ENCODE data around the gene CIT. TPM values are rescaled to one million over a fixed set of nuclear protein-coding genes. Genes with fewer than 3 reads are reported as not detected.

CIT gene
- total and polyA plus RNA-seq, 9 of the 15 experiments (the other 6 are each of a cell fraction or from before 2014, with no cell fraction given): 1.1 to 46.7 (median 21.3) TPM

DNA sequence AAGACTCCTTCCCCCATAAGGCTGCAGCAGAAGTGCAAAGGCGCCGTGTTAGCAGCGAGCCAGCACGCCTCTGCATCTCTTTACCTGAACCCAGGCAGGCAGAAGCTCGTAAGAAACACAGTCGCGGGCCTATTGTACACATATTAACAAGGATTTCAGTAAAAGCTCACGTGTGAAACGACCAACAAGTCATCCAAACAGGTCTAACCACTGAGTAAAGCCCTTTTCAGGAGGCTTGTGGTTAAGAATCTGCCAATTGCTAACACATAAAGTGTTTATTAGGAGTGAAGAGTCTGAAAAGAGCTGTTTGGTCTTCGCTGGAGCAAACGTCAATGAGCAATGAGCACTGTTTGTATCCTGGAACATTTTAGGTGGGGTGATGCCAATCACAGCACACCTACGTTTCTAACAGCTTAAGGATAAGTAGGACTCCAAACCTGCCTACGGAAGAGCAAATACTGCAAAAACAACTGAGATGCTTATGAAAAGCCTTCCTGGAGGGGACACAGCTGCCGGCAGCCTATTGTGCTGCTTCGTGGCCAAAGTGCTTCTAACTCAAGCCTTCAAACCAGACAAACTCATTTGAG is 166.1 kb downstream of the CIT start (continued):
- TF ChIP-seq PCBP2 (IDR thresholded peaks at IDR 0.05; ENCODE audit: low read depth, low read length, poor library complexity, severe bottlenecking) (no peak), IFI16 (CRISPR knock-in tag; IDR thresholded peaks at IDR 0.05) (no peak)

DNA sequence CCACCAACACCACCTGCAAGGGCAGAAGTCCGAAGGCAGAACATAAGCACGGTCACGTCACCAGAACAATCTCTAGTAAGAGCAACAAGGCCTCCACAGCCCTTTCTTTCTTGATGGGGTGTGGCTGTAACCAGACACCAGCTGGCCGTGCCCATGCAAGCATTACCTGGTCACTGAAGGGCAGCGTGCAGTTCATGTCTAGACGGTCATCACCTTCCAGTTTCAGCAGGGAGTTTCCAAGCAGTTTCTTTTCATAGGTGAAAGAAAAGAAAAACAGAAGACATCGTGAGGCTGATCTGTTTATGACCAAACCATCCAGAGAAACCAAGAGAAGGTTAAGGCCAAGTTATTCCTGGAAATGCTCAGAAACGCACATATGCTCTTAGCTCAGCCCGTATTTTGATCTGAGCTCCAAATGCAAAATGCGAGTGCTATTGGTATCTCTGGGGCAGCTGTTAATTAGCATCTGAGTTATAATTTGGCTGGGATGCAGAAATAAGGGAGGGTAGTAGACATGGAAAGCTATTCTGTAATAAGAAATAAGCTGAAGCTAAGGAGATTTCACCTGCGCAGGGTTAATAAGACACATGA is 166.7 kb downstream of the CIT start:
- Histone ChIP-seq H3K4me3 (no peak overlapping the region), H3K36me3 (ENCODE audit: control insufficient read depth, insufficient read depth, low read length) (peaks cover 79% of the 10 kb centered on the region), H2AFZ (ENCODE audit: low read depth, low read length) (no peak overlapping the region), H3K4me1 (replicated peaks in 1 of 2; ENCODE audit: control insufficient read depth in 2 of 2, insufficient read depth in 2 of 2, low read length in 2 of 2) (no peaks in the 10 kb centered on the region), H3K27me3 (ENCODE audit: control insufficient read depth in 2 of 2, insufficient read depth in 2 of 2, low read length in 2 of 2) (no peaks in the 10 kb centered on the region), H3K4me2 (ENCODE audit: insufficient read depth, low read length) (no peak overlapping the region), H3K27ac (ENCODE audit: extremely low read depth, low read depth, low read length) (no peak overlapping the region), H3K9ac (ENCODE audit: insufficient read depth in 1 of 2, low read depth in 2 of 2, low read length in 2 of 2) (no peak overlapping the region), H4K20me1 (replicated peaks; ENCODE audit: control insufficient read depth, insufficient read depth, low read length) (no peaks in the 10 kb centered on the region), H3K79me2 (ENCODE audit: control insufficient read depth, insufficient read depth, low read length) (no peaks in the 10 kb centered on the region), H3K9me3 (replicated peaks; ENCODE audit: control insufficient read depth, insufficient read depth, low read depth, low read length) (no peaks in the 10 kb centered on the region), H3K9me1 (ENCODE audit: control insufficient read depth, insufficient read depth, low read length) (no peaks in the 10 kb centered on the region)
- FAIRE-seq: no peak
- no peak for ATAC-seq
- BruUV-seq (replicated peaks): no TSS peak
- POLR2A ChIA-PET: interaction anchor here (0.9 to 1.5 kb wide), 4 partner anchors 9 to 41 kb away, joined by 3 to 8 read pairs (median 4); no protein-coding TSS in a partner anchor
- in situ Hi-C loops (cut with MboI): no loop called here
- CTCF ChIA-PET (ENCODE audit: low intra/inter-chr PET ratio): no interaction called here
- DNase-seq (ENCODE audit: extremely low read depth in 1 of 4, low spot score in 3 of 4): no peak
- intact Hi-C loops (cut with micrococcal nuclease): no loop called here
- whole genome bisulfite sequencing (ENCODE audit: insufficient coverage, low coverage, missing lambda C conversion rate): 83% methylated on average over 11 of the region's 11 CpGs
- TF ChIP-seq ZEB2 (IDR thresholded peaks at IDR 0.05) (no peak), LCOR (CRISPR knock-in tag; IDR thresholded peaks at IDR 0.05) (no peak), ZNF184 (CRISPR knock-in tag; IDR thresholded peaks at IDR 0.05) (no peak), PPARD (CRISPR knock-in tag; IDR thresholded peaks at IDR 0.05) (no peak), CAMTA2 (CRISPR knock-in tag; conservative IDR thresholded peaks at IDR 0.05) (no peak), EP300 (IDR thresholded peaks at IDR 0.05; ENCODE audit: low read length) (no peak), FOSL1 (tag; conservative IDR thresholded peaks at IDR 0.05) (no peak), BCL6 (CRISPR knock-in tag; IDR thresholded peaks at IDR 0.05) (no peak), CCNT2 (IDR thresholded peaks at IDR 0.05; ENCODE audit: borderline replicate concordance, extremely low read depth, insufficient read length, low read depth, low read length) (no peak), EWSR1 (IDR thresholded peaks at IDR 0.05; ENCODE audit: borderline replicate concordance, low read depth, partially characterized antibody) (no peak), ZNF408 (CRISPR knock-in tag; IDR thresholded peaks at IDR 0.05; ENCODE audit: low read depth) (no peak)
- TF ChIP-seq, protein P1, sequence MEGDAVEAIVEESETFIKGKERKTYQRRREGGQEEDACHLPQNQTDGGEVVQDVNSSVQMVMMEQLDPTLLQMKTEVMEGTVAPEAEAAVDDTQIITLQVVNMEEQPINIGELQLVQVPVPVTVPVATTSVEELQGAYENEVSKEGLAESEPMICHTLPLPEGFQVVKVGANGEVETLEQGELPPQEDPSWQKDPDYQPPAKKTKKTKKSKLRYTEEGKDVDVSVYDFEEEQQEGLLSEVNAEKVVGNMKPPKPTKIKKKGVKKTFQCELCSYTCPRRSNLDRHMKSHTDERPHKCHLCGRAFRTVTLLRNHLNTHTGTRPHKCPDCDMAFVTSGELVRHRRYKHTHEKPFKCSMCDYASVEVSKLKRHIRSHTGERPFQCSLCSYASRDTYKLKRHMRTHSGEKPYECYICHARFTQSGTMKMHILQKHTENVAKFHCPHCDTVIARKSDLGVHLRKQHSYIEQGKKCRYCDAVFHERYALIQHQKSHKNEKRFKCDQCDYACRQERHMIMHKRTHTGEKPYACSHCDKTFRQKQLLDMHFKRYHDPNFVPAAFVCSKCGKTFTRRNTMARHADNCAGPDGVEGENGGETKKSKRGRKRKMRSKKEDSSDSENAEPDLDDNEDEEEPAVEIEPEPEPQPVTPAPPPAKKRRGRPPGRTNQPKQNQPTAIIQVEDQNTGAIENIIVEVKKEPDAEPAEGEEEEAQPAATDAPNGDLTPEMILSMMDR (IDR thresholded peaks at IDR 0.05 in 2 of 3, conservative IDR thresholded peaks at IDR 0.05 in 1 of 3; ENCODE audit: insufficient read depth in 2 of 3, low read depth in 1 of 3, low read length in 3 of 3): no peak
- TF ChIP-seq, protein P2, sequence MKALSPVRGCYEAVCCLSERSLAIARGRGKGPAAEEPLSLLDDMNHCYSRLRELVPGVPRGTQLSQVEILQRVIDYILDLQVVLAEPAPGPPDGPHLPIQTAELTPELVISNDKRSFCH (CRISPR knock-in tag; IDR thresholded peaks at IDR 0.05): no peak
- TF ChIP-seq, protein P2 (tag; IDR thresholded peaks at IDR 0.05): no peak

Measured in K562 (cell line).